Cardiac septum (tissue), 1 donor: ENCODE results near the gene TBC1D8. TPM values are rescaled to one million over a fixed set of nuclear protein-coding genes. Genes with fewer than 3 reads are reported as not detected.
"Not testable (repeated sequence)": the region's sequence is repeated elsewhere in the genome, so short reads cannot be mapped to it uniquely, and the experiment has no call there.

Experiments
- DNase-seq: peaks from one replicate; pipeline ENCODE4 v3.0.0-alpha.2; 2020; ENCODE audit warnings: low spot score
- intact Hi-C: fragments of 100-400 bp; cut with DNase I; formaldehyde crosslinking; loops from one replicate; pipeline ENCODE4 v1.14.0; 2022
- total RNA-seq: library from RNA; stranded (reverse); fragmentation: NEBNext Ultra II Directional; extraction: Animal tissue kit (Norgen Biotek cat#: 25700); gene quantifications from one replicate; pipeline ENCODE4 v1.2.1, GENCODE V29; 2021
- donor health status: DM: no; HTN: no; CAD: no.

Gene TBC1D8
- total RNA-seq, 1 donor from 2014 or later, result 52.3 TPM

GRCh38 chr2:101167532-101167931 lies 16.4 kb upstream of the TBC1D8 start:
- intact Hi-C loops, result not testable (repeated sequence)

GRCh38 chr2:101164021-101164420 lies 12.8 kb upstream of the TBC1D8 start:
- intact Hi-C loops, result no loop called here
- DNase-seq, result no peak

More at GRCh38 chr2:101167532-101167931, 16.4 kb upstream of the TBC1D8 start:
- DNase-seq, result not testable (repeated sequence)

- no peak for DNase-seq
- intact Hi-C loops, result no loop called here
Observed at GRCh38 chr2:101162561-101163330, 11.6 kb upstream of the TBC1D8 start.

- intact Hi-C loops, result no loop called here
- DNase-seq, result no peak
Observed at GRCh38 chr2:101161658-101162057, 10.5 kb upstream of the TBC1D8 start.

GRCh38 chr2:101160454-101160853 lies 9.3 kb upstream of the TBC1D8 start:
- intact Hi-C loops, result no loop called here
- DNase-seq, result no peak

GRCh38 chr2:101159526-101159925 lies 8.3 kb upstream of the TBC1D8 start:
- intact Hi-C loops, result loop anchor here (10.0 kb wide), 1 partner anchor 345 kb away; no protein-coding TSS in a partner anchor
- no peak for DNase-seq

GRCh38 chr2:101157272-101157671 lies 6.1 kb upstream of the TBC1D8 start:
- intact Hi-C loops, result loop anchor here (10.0 kb wide), 1 partner anchor 342 kb away; no protein-coding TSS in a partner anchor
- DNase-seq, result no peak

- no peak for DNase-seq
- intact Hi-C loops, result loop anchor here (2.0 to 10.0 kb wide), 3 partner anchors 99 to 339 kb away; partner anchors contain the start of genes CNOT11 and RPL31
Observed at GRCh38 chr2:101153787-101154186, 2.6 kb upstream of the TBC1D8 start.

- DNase-seq, result no peak
- intact Hi-C loops, result loop anchor here (2.0 to 10.0 kb wide), 3 partner anchors 99 to 338 kb away; partner anchors contain the start of genes CNOT11 and RPL31
Observed at GRCh38 chr2:101153077-101153707, 2.0 kb upstream of the TBC1D8 start.

GRCh38 chr2:101152272-101153076 lies 1.3 kb upstream of the TBC1D8 start:
- peak; percentile 77 for DNase-seq
- intact Hi-C loops, result loop anchor here (1.0 to 10.0 kb wide), 5 partner anchors 100 to 338 kb away; partner anchors contain the start of genes CNOT11 and RPL31

- intact Hi-C loops, result loop anchor here (1.0 to 10.0 kb wide), 7 partner anchors 27 to 337 kb away; partner anchors contain the start of genes CNOT11 and RPL31
- DNase-seq, result no peak
Observed at GRCh38 chr2:101151859-101152271, 683 bp upstream of the TBC1D8 start.

GRCh38 chr2:101150306-101151145 lies 656 bp downstream of the TBC1D8 start:
- intact Hi-C loops, result loop anchor here (1.0 to 10.0 kb wide), 4 partner anchors 25 to 336 kb away; partner anchors contain the start of gene CNOT11
- peak; percentile 79 for DNase-seq

GRCh38 chr2:101149241-101150192 lies 1.7 kb downstream of the TBC1D8 start:
- intact Hi-C loops, result loop anchor here (2.0 to 10.0 kb wide), 3 partner anchors 39 to 335 kb away; partner anchors contain the start of gene CNOT11
- no peak for DNase-seq

- no peak for DNase-seq
- intact Hi-C loops, result no loop called here
Observed at GRCh38 chr2:101148777-101149176, 2.4 kb downstream of the TBC1D8 start.

GRCh38 chr2:101147971-101148370 lies 3.2 kb downstream of the TBC1D8 start:
- intact Hi-C loops, result no loop called here
- DNase-seq, result no peak

- no peak for DNase-seq
- intact Hi-C loops, result no loop called here
Observed at GRCh38 chr2:101147062-101147461, 4.1 kb downstream of the TBC1D8 start.

GRCh38 chr2:101146535-101146934 lies 4.6 kb downstream of the TBC1D8 start:
- DNase-seq, result no peak
- intact Hi-C loops, result no loop called here

GRCh38 chr2:101145406-101145805 lies 5.8 kb downstream of the TBC1D8 start:
- intact Hi-C loops, result no loop called here
- no peak for DNase-seq
